Femur (tissue), 1 donor: ENCODE results near the gene MAEA.
A peak's percentile ranks its signal among the peaks of the same experiment; 100 is the strongest.

Source experiments
- DNase-seq: peaks from one replicate; pipeline ENCODE4 v3.0.0-alpha.2; 2017

The MAEA gene

DNA sequence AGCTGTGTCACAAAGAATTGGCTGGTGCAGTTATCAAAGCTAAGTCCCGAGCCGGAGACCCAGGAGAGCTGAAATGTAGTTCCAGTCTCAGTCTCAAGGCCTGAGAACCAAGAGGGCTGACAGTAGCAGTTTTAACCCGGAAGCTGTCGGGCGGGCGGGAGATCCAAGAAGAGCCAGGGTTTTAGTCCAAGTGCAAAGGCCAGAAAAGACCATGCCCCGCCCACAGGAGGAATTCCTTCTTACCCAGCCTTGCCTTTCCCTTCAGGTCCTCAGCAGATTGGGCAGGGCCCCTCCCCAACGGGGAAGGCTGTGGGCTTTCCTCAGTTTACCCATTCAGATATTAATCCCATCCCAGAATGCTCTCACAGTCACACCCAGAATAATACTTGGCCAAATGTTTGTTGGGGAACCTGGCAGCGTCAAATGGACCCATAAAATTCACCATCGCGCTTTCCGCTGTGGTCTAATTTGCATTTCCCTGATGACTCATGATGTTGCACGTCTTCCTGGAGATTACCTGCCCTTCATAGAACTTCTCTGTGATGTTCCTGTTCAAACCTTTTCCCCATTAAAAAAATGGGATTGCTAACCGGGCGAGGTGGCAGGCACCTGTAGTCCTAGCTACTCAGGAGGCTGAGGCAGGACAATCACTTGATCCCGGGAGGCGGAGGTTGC is 16.2 kb downstream of the MAEA start:
- no peak for DNase-seq

DNA sequence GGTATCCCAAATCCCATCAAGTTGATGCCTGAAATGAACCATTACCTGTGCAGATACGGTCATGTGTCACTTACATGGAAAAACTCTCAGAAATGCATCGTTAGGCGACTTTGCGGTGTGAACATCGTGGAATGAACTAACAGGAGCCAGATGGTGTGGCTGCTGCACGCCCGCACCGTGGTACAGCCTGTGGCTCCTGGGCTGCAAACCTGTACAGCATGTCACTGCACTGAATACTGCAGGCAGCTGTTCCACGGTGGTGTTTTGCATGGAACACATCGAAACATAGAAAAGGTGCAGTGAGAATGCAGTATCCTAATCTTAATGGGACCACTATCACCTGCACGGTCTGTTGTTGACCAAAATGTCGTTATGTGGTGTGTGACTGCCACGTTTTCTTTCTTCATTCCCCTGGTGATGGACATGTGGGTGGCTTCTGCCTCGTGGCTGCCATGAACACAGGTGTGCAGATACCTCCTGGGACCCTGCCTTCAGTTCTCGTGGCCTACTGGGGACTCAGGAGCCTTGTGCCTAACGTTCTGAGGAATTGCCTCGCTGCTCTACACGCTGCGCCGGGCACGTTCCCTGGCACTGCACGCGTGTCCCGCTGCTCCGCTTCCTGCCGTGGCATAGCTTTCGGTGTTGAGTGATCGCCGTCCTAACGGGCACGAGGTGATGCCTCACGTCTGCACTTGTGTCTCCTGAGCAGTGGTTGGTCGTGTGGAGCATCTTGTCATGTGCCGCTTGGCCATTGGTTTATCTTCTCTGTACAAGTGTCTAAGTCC is 18.5 kb downstream of the MAEA start:
- no peak for DNase-seq

DNA sequence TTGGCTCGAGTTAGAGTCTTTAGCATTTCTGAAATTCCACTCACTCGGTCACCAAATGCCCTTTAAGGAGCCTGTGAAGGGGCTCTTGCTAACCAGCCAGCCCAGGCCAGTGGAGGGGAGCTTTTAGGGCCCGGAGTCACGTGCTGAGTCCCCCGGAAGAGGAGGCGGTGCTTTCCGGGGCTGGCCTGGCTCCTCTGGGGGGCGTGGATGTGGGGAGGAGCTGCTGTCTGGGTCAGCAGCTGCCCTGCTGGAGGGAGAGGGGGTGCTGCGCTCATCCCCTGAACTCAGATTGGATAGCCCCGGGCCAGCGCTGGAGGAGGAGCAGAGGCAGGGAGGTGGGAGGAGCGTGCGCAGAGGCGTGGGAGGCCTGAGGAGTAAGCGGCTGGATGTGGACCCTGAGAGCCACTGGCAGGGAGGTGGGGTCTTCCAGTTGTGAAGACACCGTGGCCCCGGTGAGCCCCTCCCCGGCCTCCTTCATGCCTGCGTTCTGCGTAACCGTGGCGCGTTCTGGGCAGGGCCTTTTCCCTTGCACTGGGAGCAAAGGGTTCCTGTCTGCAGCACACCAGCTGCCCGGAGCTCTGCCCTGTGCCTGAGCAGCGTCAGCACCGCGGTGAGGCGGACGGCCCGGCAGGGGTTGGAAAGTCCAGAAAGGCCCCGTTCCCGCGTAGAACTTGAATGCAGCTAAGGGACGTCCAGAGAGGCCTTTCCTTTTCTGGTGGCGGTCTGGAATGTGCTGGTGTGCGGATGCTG is 19.7 kb downstream of the MAEA start:
- DNase-seq: peak; percentile 97

DNA sequence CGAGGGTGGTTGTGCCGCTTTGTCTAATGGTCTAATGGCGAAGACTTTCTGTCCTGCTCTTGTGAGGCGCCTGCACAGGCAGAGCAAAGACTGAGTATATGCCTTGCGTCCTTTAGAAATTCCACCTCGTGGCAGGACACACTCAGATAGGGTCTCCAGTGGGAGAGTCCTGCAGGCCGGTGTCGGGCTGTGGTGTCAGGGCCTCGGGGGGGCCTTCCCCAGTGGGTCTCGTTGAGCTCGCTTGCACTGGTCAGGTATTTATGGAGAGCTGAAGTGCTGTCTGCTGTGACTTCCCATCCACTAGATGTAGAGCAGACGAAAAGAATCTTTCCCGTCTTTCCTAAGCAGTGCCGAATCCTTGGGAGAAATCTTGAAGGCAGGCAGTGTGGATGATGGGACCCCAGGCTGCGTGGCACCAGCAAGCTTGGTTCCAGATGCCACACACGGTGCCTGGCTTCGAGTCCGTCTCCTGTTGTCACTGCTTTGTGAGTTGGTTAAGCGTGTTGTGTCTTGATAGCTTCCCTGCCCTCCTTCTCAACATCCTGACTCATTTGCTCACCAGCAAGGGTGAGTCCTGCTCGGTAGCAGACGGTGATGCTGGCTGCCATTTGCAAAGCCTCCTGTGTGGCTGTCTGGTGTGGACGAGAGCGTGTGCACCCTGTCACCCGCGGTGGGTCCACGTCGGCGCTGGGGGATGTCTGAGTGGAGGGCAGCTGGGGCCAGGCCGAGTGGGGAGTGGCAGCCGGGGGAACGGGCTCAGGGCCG is 20.5 kb downstream of the MAEA start:
- DNase-seq: no peak

GRCh38 chr4:1310796-1311631 is 21.3 kb downstream of the MAEA start:
- no peak for DNase-seq

DNA sequence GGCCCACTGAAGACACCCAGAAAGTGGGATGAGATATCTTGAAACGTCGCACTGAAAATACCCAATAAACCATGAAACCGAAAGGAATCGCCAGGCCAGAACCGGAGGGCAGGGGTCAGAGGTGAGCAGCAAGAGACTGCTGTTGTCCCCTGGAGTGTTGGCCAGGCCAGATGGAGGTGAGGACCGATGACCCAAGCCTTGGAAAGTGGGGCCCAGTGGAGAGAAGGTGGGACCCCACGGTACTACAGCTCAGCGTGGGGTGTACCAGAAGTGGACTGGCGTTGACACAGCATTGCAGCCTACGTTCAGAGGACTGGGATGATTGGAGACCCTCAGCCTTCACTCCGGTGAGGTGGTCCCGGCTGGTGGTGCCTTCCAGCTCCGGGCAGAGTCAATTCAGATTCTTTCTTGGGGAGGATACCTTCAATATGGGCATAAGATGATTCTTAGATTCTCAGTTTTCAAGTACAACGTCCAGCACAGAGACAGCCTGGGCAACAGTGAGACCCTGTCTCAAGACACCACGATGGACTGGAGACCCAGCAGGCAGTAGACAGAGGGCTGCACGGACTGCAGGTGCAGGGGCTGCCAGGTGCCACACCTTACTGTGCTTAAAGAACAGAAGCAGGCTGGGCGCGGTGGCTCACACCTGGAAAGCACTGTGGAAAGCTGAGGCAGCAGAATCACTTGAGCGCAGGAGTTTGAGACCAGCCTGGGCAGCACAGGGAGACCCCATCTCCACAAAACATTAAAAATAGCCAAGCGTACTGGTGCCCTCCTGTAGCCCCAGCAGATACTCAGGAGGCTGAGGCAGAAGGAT is 23.3 kb downstream of the MAEA start:
- no peak for DNase-seq

- DNase-seq: no peak
These were observed 25.6 kb downstream of the MAEA start for GRCh38 chr4:1315306-1315705.

GRCh38 chr4:1315836-1316536 is 26.3 kb downstream of the MAEA start:
- DNase-seq: no peak

DNA sequence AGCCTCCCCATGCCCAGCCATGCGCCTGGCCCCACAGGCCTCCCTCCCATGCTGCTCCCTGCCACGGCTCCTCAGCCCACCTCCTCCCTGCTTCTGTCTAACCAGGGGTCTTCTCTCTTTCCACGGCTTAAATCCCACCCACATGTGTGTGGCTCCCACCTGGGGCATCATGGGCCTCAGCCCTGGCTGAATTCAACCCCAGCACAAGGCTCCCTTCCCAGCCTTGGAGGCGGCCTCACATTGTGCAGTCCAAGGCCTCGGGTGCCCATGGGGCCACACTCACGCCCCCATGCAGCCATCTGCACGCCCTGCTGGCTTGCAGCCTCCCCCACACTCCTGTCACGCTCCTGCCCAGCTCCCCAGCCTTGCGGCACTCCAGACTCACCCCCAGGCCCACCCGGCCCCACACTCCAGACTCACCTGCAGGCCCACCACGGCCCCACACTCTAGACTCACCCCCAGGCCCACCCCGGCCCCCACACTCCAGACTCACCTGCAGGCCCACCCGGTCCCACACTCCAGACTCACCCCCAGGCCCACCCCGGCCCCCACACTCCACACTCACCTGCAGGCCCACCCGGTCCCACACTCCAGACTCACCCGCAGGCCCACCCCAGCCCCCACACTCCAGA is 27.0 kb downstream of the MAEA start:
- DNase-seq: no peak

GRCh38 chr4:1317177-1318045 is 27.7 kb downstream of the MAEA start:
- no peak for DNase-seq

GRCh38 chr4:1318046-1318375 is 28.3 kb downstream of the MAEA start:
- DNase-seq: no peak

- DNase-seq: no peak
These were observed 29.0 kb downstream of the MAEA start for GRCh38 chr4:1318488-1319213.

DNA sequence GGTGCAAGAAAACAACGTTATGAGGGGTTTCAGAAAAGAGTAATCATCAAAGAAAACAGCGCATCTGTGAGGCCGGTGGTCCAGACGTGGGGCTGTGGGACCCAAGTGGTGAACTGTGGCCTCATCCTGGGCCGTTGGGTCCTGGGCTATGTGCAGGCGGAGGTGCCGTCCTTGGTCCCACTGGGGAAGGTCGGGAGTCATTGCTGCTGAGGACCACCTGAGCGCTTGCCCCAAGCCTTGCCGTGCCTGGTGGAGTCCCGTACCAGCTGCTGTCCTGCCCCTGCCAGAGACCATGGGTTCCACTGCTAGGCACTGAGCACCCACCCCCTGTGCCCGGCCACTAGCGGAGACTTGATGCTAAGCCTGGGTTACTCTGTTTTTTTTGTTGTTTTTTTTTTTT is 31.8 kb downstream of the MAEA start:
- no peak for DNase-seq

GRCh38 chr4:1321946-1322650 is 32.4 kb downstream of the MAEA start:
- no peak for DNase-seq

DNA sequence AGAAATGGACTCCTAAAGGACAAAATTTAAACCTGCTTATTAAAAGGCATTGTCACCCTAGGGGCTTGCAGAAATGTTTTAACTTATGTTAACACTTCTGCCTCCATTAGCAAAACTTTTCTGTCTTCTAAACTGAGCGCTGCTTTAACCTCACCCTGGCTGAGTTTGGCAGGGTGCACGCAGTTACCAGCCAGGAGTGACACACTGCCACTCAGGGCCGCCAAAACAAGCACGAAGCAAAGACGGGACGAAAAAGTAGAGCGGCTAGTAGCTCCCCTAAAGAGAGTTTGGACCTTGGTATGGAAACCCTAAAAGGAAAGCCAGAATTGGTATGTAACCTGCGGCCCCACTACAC is 33.6 kb downstream of the MAEA start:
- no peak for DNase-seq

- no peak for DNase-seq
These were observed 34.1 kb downstream of the MAEA start for GRCh38 chr4:1323635-1324442.
